WERI-Rb-1 (cell line): ENCODE results near the gene MEGF11.

Experiments
- DNase-seq: peaks from one replicate; pipeline ENCODE4 v3.0.0-alpha.2; 2020
- H3K27ac ChIP-seq: fragments of 250-450 bp; sonication (Bioruptor Pico); 2 replicates; pipeline ENCODE4 v1.5.1; 2020; ENCODE audit warnings: mild to moderate bottlenecking, moderate library complexity
- H3K27me3 ChIP-seq: fragments of 250-450 bp; sonication (Bioruptor Pico); 2 replicates; pipeline ENCODE4 v1.5.1; 2021; ENCODE audit warnings: mild to moderate bottlenecking, low read depth, moderate library complexity; ENCODE audit not compliant: insufficient read depth, severe bottlenecking
- H3K36me3 ChIP-seq: fragments of 250-450 bp; sonication (Bioruptor Pico); 2 replicates; pipeline ENCODE4 v1.5.1; 2020; ENCODE audit warnings: mild to moderate bottlenecking, moderate library complexity
- H3K4me3 ChIP-seq: 2 replicates; pipeline ENCODE4 v1.5.1; 2011; ENCODE audit warnings: low read depth, mild to moderate bottlenecking, control low read depth, low read length
- H3K9me3 ChIP-seq: fragments of 250-450 bp; sonication (Bioruptor Pico); 2 replicates; pipeline ENCODE4 v1.5.1; 2021; ENCODE audit warnings: mild to moderate bottlenecking, moderate library complexity; ENCODE audit not compliant: severe bottlenecking
- TF ChIP-seq, protein P1 (sequence below): IDR thresholded peaks from 2 replicates; pipeline ENCODE4 v1.5.1; 2011; ENCODE audit warnings: low read depth, mild to moderate bottlenecking, control low read depth, inconsistent platforms, low read length

Gene MEGF11

DNA sequence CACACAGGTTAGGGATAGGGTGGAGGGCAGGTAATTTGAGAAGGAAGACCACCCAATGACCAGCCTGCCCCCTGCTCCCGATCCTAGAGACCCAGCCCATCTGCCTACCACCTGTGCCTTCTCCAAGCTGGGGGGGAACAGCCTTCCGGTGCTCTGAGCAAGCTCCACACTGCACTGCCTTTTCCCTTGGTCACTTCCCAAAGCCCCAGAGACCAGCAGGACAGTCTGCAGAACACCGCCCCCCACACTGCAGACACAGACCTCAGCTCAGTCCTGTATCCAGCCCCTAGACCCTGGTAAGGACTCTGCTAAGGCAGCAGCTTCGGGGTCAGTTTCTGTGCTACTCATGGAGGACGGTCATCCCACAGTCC, 156.9 kb downstream of the MEGF11 start:
- no peaks in the 10 kb centered on the region for H3K36me3 ChIP-seq
- TF ChIP-seq, protein P1, sequence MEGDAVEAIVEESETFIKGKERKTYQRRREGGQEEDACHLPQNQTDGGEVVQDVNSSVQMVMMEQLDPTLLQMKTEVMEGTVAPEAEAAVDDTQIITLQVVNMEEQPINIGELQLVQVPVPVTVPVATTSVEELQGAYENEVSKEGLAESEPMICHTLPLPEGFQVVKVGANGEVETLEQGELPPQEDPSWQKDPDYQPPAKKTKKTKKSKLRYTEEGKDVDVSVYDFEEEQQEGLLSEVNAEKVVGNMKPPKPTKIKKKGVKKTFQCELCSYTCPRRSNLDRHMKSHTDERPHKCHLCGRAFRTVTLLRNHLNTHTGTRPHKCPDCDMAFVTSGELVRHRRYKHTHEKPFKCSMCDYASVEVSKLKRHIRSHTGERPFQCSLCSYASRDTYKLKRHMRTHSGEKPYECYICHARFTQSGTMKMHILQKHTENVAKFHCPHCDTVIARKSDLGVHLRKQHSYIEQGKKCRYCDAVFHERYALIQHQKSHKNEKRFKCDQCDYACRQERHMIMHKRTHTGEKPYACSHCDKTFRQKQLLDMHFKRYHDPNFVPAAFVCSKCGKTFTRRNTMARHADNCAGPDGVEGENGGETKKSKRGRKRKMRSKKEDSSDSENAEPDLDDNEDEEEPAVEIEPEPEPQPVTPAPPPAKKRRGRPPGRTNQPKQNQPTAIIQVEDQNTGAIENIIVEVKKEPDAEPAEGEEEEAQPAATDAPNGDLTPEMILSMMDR: no peak
- no peak for DNase-seq
- H3K4me3 ChIP-seq: no peak overlapping the region
- H3K9me3 ChIP-seq: no peaks in the 10 kb centered on the region
- no peaks in the 10 kb centered on the region for H3K27me3 ChIP-seq
- H3K27ac ChIP-seq: peak overlapping the region; percentile 69

GRCh38 chr15:66095871-66096687, 157.5 kb downstream of the MEGF11 start:
- Histone ChIP-seq H3K9me3 (no peaks in the 10 kb centered on the region), H3K36me3 (no peaks in the 10 kb centered on the region), H3K27me3 (no peaks in the 10 kb centered on the region), H3K27ac (peak overlapping the region; percentile 69), H3K4me3 (no peak overlapping the region)
- DNase-seq: peak; percentile 93
- TF ChIP-seq, protein P1: 0 out of 2 replicates have a peak, but pooled peaks have one; percentile 20

GRCh38 chr15:66094331-66094730, 159.2 kb downstream of the MEGF11 start:
- Histone ChIP-seq H3K36me3 (no peaks in the 10 kb centered on the region), H3K27me3 (no peaks in the 10 kb centered on the region), H3K27ac (peak overlapping the region; percentile 45), H3K4me3 (no peak overlapping the region), H3K9me3 (no peaks in the 10 kb centered on the region)
- peak; percentile 70 for DNase-seq
- TF ChIP-seq, protein P1: no peak

- Histone ChIP-seq H3K27me3 (no peaks in the 10 kb centered on the region), H3K27ac (no peak overlapping the region), H3K9me3 (no peaks in the 10 kb centered on the region), H3K36me3 (no peaks in the 10 kb centered on the region), H3K4me3 (no peak overlapping the region)
- DNase-seq: no peak
- TF ChIP-seq, protein P1: no peak
Observed at GRCh38 chr15:66092053-66093016, 161.2 kb downstream of the MEGF11 start.

GRCh38 chr15:66089509-66089908, 164.0 kb downstream of the MEGF11 start:
- no peak for DNase-seq
- Histone ChIP-seq H3K9me3 (no peaks in the 10 kb centered on the region), H3K36me3 (no peaks in the 10 kb centered on the region), H3K27me3 (no peaks in the 10 kb centered on the region), H3K27ac (no peak overlapping the region), H3K4me3 (no peak overlapping the region)
- TF ChIP-seq, protein P1: no peak
